Globus pallidus (tissue), 1 donor: Measurements from ENCODE around the gene SPHK2.
"Not testable (repeated sequence)": the region's sequence is repeated elsewhere in the genome, so short reads cannot be mapped to it uniquely, and the experiment has no call there.

Experiments
- DNase-seq: peaks from one replicate; pipeline ENCODE4 v3.0.0-alpha.2; 2015; ENCODE audit warnings: low spot score

The SPHK2 gene

GRCh38 chr19:48618916-48619691, at the start of gene SPHK2, which contains the start of gene RPL18:
Gene SPHK2 (plus strand): TSS chr19:48619506. CDS start chr19:48620515, 1,009 bp downstream.
Gene RPL18 (minus strand): TSS chr19:48619178. CDS start chr19:48619143, 35 bp downstream.
- DNase-seq = peak; percentile 100

GRCh38 chr19:48569814-48570213, 49.5 kb upstream of the SPHK2 start:
- DNase-seq = no peak

GRCh38 chr19:48571378-48572162, 47.7 kb upstream of the SPHK2 start:
- no peak for DNase-seq

GRCh38 chr19:48573163-48573505, 46.2 kb upstream of the SPHK2 start:
- DNase-seq = no peak

DNA sequence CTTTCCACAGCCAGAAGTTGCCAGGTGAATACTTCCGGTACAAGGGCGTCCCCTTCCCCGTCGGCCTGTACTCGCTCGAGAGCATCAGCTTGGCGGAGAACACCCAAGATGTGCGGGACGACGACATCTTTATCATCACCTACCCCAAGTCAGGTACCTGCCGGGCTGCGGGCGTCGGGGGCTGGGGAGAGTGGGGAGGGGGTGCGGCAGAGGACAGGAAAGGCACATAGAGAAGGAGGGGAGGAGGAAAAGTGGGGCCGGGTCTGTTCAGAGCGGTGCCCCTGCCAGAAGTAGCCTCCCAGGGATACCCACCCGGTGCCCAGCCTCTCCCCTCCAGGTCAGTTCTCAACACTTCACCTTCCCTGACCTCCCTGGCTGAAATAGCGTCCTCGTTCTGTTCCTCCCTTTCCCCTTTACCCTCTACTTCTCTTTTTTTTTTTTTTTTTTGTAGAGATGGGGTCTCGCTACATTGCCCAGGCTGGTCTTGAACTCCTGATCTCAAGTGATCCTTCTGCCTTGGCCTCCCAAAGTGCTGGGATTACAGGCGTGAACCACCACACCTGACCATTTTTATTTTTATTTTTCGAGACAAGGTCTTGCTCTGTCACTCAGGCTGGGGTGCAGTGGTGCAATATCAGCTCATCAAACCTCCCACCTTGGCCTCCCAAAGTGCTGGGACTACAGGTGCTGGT, 43.2 kb upstream of the SPHK2 start:
- DNase-seq = no peak

GRCh38 chr19:48577908-48578307, 41.4 kb upstream of the SPHK2 start:
- not testable (repeated sequence) for DNase-seq

DNA sequence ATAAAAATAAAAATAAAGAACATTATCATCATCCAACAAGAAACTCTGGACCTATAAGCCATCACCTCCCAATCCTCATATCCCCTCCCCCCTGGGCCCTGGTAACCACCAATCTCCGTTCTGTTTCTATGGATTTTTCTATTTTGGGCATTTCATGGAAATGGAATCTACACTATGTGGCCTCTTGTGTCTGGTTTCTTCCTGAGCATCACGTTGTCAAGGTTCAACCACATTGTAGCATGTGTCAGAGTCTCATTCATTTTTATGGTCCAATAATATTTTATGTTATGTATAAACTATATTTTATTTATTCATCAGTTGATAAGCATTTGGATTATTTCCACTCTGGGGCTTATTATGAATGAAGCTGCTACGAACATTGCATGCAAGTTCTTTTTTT, 40.4 kb upstream of the SPHK2 start:
- DNase-seq = no peak

- DNase-seq = no peak
Observed at GRCh38 chr19:48582168-48582567, 37.1 kb upstream of the SPHK2 start.

GRCh38 chr19:48587387-48587786, 31.9 kb upstream of the SPHK2 start:
- no peak for DNase-seq

GRCh38 chr19:48588670-48589401, 30.5 kb upstream of the SPHK2 start:
- peak; percentile 68 for DNase-seq

GRCh38 chr19:48591021-48591420, 28.3 kb upstream of the SPHK2 start:
- no peak for DNase-seq

DNA sequence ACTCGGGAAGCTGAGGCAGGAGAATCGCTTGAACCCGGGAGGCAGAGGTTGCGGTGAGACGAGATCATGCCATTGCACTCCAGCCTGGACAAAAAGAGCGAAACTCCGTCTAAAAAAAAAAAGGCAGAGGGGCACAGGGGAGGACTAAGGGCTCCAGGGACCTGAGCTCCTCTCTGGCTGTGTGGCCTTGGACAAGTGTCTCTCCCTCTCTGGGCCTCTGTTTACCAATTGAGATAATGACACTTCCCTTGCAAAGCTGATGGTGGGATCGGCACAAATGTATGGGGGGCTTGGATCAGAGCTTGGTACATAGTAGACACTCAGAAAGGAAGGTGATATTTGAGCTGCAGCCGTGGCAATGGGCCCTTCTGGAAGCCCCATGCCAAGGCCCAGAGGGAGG, 24.1 kb upstream of the SPHK2 start:
- DNase-seq = no peak

- no peak for DNase-seq
Observed at GRCh38 chr19:48595833-48596232, 23.5 kb upstream of the SPHK2 start.

GRCh38 chr19:48596237-48596636, 23.1 kb upstream of the SPHK2 start:
- DNase-seq = no peak

GRCh38 chr19:48596679-48597465, 22.4 kb upstream of the SPHK2 start:
- no peak for DNase-seq

DNA sequence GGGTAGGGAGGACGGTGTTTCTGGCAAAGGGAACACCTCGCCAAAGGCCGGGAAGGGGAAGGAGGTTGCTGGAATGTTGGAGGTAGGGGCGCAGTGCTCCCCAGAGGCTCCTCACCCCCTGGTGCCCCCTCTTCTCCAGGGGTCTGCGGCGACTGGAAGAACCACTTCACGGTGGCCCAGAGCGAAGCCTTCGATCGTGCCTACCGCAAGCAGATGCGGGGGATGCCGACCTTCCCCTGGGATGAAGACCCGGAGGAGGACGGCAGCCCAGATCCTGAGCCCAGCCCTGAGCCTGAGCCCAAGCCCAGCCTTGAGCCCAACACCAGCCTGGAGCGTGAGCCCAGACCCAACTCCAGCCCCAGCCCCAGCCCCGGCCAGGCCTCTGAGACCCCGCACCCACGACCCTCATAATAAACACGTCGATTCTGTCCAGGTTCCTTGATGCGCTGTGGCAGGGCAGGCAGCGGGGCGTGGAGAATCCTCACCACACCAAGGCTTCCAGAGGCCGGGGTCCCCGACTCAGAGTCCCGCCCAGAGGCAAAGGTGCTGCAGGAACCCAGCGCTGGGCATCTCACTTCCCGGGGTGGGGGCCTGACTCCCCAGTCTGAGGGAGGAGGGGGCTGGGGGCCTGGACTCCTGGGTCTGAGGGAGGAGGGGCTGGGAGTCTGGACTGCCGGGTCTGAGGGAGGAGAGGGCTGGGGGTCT, 20.2 kb upstream of the SPHK2 start:
- no peak for DNase-seq

DNA sequence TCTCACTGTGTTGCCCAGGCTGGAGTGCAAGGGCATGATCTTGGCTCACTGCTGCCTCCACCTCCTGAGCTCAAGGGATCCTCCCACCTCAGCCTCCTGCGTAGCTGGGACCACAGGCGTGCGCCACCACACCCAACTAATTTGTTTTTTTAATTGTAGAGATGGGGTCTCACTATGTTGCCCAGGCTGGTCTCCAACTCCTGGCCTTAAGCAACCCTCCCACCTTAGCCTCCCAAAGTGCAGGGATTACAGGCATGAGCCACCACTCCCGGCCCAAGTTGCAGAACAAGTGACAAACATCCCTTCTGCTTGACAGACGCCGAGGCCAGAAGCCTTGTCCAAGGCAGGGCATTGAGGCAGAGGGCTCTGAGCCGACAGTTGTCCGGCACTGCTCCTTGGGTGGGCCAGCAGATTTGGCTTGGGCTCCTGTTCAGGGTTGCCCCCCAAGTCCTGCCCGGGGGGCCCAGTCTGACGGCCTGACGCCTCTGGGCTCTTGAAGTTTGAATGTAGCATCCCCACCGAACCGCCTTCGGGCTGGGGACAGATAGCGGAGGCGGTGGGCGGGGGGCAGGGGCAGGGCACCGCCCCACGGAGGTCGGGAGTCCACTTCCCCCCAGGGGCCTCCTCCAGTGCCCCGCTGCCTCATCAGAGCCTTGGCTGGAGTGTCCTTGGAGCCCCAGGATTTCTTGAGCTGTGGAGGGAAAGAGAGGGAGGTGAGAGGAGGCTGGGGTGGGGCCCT, 18.5 kb upstream of the SPHK2 start:
- DNase-seq = no peak

GRCh38 chr19:48603001-48603400, 16.3 kb upstream of the SPHK2 start:
- no peak for DNase-seq

- DNase-seq = no peak
Observed at GRCh38 chr19:48603449-48603848, 15.9 kb upstream of the SPHK2 start.

DNA sequence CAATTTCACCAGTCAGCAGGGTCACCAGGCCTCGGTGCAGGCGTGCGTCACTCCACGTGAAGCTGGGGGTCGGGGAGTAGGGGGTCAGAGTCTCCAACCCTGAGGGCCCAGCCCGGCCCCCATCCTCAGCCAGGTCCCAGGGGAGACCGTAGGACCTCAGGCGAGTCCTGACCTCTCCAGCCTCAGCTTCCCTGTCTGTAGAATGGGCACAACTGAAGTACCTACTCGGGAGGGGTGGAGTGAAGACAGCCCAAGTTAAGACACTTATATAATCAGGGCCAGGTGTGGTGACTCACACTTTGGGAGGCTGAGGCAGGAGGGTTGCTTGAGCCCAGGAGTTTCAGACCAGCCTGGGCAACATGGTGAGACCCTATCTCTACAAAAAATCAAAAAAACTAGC, 15.5 kb upstream of the SPHK2 start:
- DNase-seq = no peak
